IMR-90 (cell line): ENCODE results near the gene SAXO1.

Source experiments
- BHLHE40 ChIP-seq: fragments of 150-350 bp; IDR thresholded peaks from 2 replicates; pipeline ENCODE4 v1.6.1; 2016; ENCODE audit warnings: mild to moderate bottlenecking, low read depth, low read length
- FOS ChIP-seq: fragments of 150-350 bp; IDR thresholded peaks from 2 replicates; pipeline ENCODE4 v1.6.1; 2016; ENCODE audit warnings: low read depth, low read length
- MXI1 ChIP-seq: IDR thresholded peaks from 2 replicates; pipeline ENCODE4 v1.6.1; 2012; ENCODE audit warnings: low read depth, mild to moderate bottlenecking, low read length, moderate library complexity, borderline replicate concordance
- NFE2L2 ChIP-seq: fragments of 150-350 bp; IDR thresholded peaks from 2 replicates; pipeline ENCODE4 v1.6.1; 2016; ENCODE audit warnings: low read depth, mild to moderate bottlenecking, low read length
- POLR2A ChIP-seq: IDR thresholded peaks from 2 replicates; pipeline ENCODE4 v1.6.1; 2012; ENCODE audit warnings: mild to moderate bottlenecking, low read depth, low read length
- RAD21 ChIP-seq: IDR thresholded peaks from 2 replicates; pipeline ENCODE4 v1.6.1; 2012; ENCODE audit warnings: low read length, improper control_type of control experiment
- RCOR1 ChIP-seq: IDR thresholded peaks from 2 replicates; pipeline ENCODE4 v1.6.1; 2012; ENCODE audit warnings: mild to moderate bottlenecking, low read length, improper control_type of control experiment; ENCODE audit not compliant: insufficient replicate concordance
- RFX5 ChIP-seq: IDR thresholded peaks from 2 replicates; pipeline ENCODE4 v1.8.0; 2012; ENCODE audit warnings: low read depth, mild to moderate bottlenecking, low read length, moderate library complexity
- TF ChIP-seq, protein P1 (sequence below): conservative IDR thresholded peaks from 2 replicates; pipeline ENCODE4 v1.5.1; 2012; ENCODE audit warnings: mild to moderate bottlenecking, low read depth, low read length, improper control_type of control experiment
- TF ChIP-seq, protein P2 (sequence below): fragments of 150-350 bp; IDR thresholded peaks from 2 replicates; pipeline ENCODE4 v1.6.1; 2017; ENCODE audit warnings: mild to moderate bottlenecking, antibody characterized with exemption, low read length, low read depth

DNA sequence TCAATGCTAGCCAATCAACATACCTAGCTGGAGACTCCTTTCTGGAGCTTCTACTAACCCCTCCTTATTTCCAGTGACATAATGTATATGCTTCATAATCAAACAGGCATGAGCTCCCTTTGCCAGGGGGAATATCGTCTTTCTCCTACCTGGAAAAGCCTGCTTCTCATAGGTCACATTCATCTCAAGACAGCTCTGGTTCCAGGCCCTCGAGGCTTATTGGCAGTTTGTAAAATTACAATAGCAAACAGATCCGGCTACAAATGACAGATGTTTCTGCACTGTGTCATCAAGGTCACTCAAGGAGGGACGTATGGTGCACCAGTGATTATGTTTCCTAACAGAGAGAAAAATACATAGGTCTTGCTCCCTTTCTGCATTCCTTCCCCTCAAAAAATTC is 140.0 kb downstream of the SAXO1 start:
- TF ChIP-seq, protein P1, sequence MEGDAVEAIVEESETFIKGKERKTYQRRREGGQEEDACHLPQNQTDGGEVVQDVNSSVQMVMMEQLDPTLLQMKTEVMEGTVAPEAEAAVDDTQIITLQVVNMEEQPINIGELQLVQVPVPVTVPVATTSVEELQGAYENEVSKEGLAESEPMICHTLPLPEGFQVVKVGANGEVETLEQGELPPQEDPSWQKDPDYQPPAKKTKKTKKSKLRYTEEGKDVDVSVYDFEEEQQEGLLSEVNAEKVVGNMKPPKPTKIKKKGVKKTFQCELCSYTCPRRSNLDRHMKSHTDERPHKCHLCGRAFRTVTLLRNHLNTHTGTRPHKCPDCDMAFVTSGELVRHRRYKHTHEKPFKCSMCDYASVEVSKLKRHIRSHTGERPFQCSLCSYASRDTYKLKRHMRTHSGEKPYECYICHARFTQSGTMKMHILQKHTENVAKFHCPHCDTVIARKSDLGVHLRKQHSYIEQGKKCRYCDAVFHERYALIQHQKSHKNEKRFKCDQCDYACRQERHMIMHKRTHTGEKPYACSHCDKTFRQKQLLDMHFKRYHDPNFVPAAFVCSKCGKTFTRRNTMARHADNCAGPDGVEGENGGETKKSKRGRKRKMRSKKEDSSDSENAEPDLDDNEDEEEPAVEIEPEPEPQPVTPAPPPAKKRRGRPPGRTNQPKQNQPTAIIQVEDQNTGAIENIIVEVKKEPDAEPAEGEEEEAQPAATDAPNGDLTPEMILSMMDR = no peak
- TF ChIP-seq MXI1 (no peak), RFX5 (no peak), POLR2A (no peak), RCOR1 (no peak), NFE2L2 (no peak), RAD21 (no peak), FOS (no peak), BHLHE40 (no peak)
- TF ChIP-seq, protein P2, sequence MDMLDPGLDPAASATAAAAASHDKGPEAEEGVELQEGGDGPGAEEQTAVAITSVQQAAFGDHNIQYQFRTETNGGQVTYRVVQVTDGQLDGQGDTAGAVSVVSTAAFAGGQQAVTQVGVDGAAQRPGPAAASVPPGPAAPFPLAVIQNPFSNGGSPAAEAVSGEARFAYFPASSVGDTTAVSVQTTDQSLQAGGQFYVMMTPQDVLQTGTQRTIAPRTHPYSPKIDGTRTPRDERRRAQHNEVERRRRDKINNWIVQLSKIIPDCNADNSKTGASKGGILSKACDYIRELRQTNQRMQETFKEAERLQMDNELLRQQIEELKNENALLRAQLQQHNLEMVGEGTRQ = no peak
